ENCODE data around the gene HJURP. TPM values are rescaled to one million over a fixed set of nuclear protein-coding genes. Genes with fewer than 3 reads are reported as not detected.

The HJURP gene
- total and polyA plus RNA-seq, 2 donors (not counting 3 experiments of a cell fraction or from before 2014, with no cell fraction given) = 34.4 to 60.9 TPM

GRCh38 chr2:233803292-233803911 is 50.9 kb downstream of the HJURP start:
- Histone ChIP-seq H3K27me3 (ENCODE audit: control insufficient read depth in 2 of 2, insufficient read depth in 2 of 2, low read length in 2 of 2) (no peaks in the 10 kb centered on the region), H3K9me3 (replicated peaks; ENCODE audit: control insufficient read depth, insufficient read depth, low read length) (no peaks in the 10 kb centered on the region), H3K4me3 (replicated peaks in 1 of 3; ENCODE audit: insufficient read depth in 1 of 3, low read depth in 1 of 3, low read length in 3 of 3) (no peak overlapping the region), H3K36me3 (ENCODE audit: control insufficient read depth in 2 of 2, extremely low read depth in 1 of 2, insufficient read depth in 2 of 2, low read length in 2 of 2) (no peaks in the 10 kb centered on the region), H3K9ac (replicated peaks; ENCODE audit: extremely low read depth, insufficient read depth, low read length) (no peak overlapping the region), H4K20me1 (replicated peaks; ENCODE audit: control insufficient read depth, extremely low read depth, insufficient read depth, low read length) (no peaks in the 10 kb centered on the region), H2AFZ (ENCODE audit: low read depth, low read length) (no peak overlapping the region), H3K27ac (ENCODE audit: insufficient read depth, low read depth, low read length) (no peak overlapping the region), H3K4me2 (ENCODE audit: insufficient read depth, low read length) (no peak overlapping the region), H3K79me2 (ENCODE audit: control insufficient read depth, insufficient read depth, low read length) (no peaks in the 10 kb centered on the region), H3K4me1 (ENCODE audit: control insufficient read depth, extremely low read depth, insufficient read depth, low read length) (no peaks in the 10 kb centered on the region), H3K9me1 (replicated peaks; ENCODE audit: control insufficient read depth, extremely low read depth, insufficient read depth, low read length) (no peaks in the 10 kb centered on the region)
- intact Hi-C loops (cut with micrococcal nuclease) = no loop called here
- no TSS peak for BruUV-seq (replicated peaks)
- dilution Hi-C loops (cut with MboI; ENCODE audit: extremely low pct_ligation_motif_present, low sequenced_read_pairs) = no loop called here
- ChIA-PET POLR2A (no interaction called here), CTCF (no interaction called here)
- no peak for FAIRE-seq
- no peak for DNase-seq (ENCODE audit: low read depth, low spot score)
- TF ChIP-seq MYC (IDR thresholded peaks at IDR 0.05; ENCODE audit: low read depth, low read length) (no peak), CTCF (IDR thresholded peaks at IDR 0.05; ENCODE audit: extremely low read depth in 1 of 2, insufficient read depth in 1 of 2, low read depth in 1 of 2, low read length in 2 of 2) (no peak), MAX (IDR thresholded peaks at IDR 0.05; ENCODE audit: insufficient read depth, insufficient read length) (no peak), POLR2AphosphoS5 (IDR thresholded peaks at IDR 0.05; ENCODE audit: insufficient read depth, low read depth, low read length) (no peak), EZH2 (IDR thresholded peaks at IDR 0.05; ENCODE audit: borderline replicate concordance, low read depth, low read length, severe bottlenecking) (no peak), GATA2 (IDR thresholded peaks at IDR 0.05; ENCODE audit: insufficient read depth, insufficient read length, low read depth, low read length) (no peak), FOS (IDR thresholded peaks at IDR 0.05; ENCODE audit: borderline replicate concordance, insufficient read depth, low read length) (no peak), POLR2A (IDR thresholded peaks at IDR 0.05; ENCODE audit: low read depth, low read length) (no peak), JUN (IDR thresholded peaks at IDR 0.05; ENCODE audit: borderline replicate concordance, insufficient read depth, insufficient read length, low read depth) (no peak)
